Activated T-helper 2 cell treated with anti-CD3 and anti-CD28 coated beads, Interferon-gamma antibody, Interleukin-2, Interleukin-4, amounts not matched to agents 10 μg/mL and 5 μg/mL and 100 μg/mL, durations not matched to agents 14 hours and 24 hours and 36 hours (primary cell): ENCODE data around the gene PDE4D. TPM values are rescaled to one million over a fixed set of nuclear protein-coding genes. Genes with fewer than 3 reads are reported as not detected.

Source experiments
- DNase-seq: peaks from one replicate; pipeline ENCODE4 v3.0.0; 2021; ENCODE audit warnings: low spot score
- H3K27ac Mint-ChIP-seq: one replicate; pipeline ENCODE4 v1.8.0; 2021; ENCODE audit warnings: mixed read lengths
- H3K27me3 Mint-ChIP-seq: one replicate; pipeline ENCODE4 v1.8.0; 2021; ENCODE audit warnings: low read depth, mixed read lengths
- H3K36me3 Mint-ChIP-seq: one replicate; pipeline ENCODE4 v1.8.0; 2021; ENCODE audit warnings: low read depth, mixed read lengths
- H3K4me1 Mint-ChIP-seq: one replicate; pipeline ENCODE4 v1.8.0; 2021; ENCODE audit warnings: low read depth, mixed read lengths
- H3K4me3 Mint-ChIP-seq: one replicate; pipeline ENCODE4 v1.8.0; 2021; ENCODE audit warnings: low read depth, mild to moderate bottlenecking, moderate library complexity, mixed read lengths
- H3K9me3 Mint-ChIP-seq: one replicate; pipeline ENCODE4 v1.8.0; 2021; ENCODE audit warnings: mixed read lengths
- intact Hi-C: fragments of 100-400 bp; cut with micrococcal nuclease; formaldehyde crosslinking; loops from one replicate; pipeline ENCODE4 v1.15.1; 2023
- total RNA-seq: library from RNA; stranded (reverse); gene quantifications from 2 replicates; pipeline ENCODE4 v1.2.3, GENCODE V29; 2022

Gene PDE4D
- total RNA-seq, 1 donor from 2014 or later, result 102 TPM

DNA sequence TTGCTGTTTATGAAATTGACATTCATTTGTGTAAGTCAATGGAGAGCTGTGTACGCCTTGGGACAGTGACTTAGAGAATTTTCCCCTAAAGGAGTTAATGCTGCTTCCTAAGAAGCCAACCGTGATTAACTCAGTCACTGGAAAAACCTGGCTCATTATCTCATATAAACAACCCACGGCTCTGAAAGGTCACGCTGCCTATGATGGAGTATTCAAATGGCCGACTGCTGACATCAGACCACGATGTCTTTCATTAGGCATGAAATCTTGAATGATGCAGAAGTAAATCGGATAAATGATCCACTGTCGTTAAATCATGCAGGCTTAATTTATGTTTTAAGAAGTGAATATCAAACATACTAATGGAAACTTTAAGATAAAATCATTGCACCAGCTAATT lies 706.9 kb downstream of the PDE4D start:
- Mint-ChIP-seq H3K27ac (no peak overlapping the region), H3K36me3 (no peaks in the 10 kb centered on the region), H3K27me3 (peaks cover 26% of the 10 kb centered on the region), H3K4me3 (no peak overlapping the region), H3K9me3 (no peaks in the 10 kb centered on the region), H3K4me1 (peaks cover 29% of the 10 kb centered on the region)
- intact Hi-C loops, result loop anchor here (5.0 kb wide), 2 partner anchors 311 to 606 kb away; no protein-coding TSS in a partner anchor
- DNase-seq, result no peak

DNA sequence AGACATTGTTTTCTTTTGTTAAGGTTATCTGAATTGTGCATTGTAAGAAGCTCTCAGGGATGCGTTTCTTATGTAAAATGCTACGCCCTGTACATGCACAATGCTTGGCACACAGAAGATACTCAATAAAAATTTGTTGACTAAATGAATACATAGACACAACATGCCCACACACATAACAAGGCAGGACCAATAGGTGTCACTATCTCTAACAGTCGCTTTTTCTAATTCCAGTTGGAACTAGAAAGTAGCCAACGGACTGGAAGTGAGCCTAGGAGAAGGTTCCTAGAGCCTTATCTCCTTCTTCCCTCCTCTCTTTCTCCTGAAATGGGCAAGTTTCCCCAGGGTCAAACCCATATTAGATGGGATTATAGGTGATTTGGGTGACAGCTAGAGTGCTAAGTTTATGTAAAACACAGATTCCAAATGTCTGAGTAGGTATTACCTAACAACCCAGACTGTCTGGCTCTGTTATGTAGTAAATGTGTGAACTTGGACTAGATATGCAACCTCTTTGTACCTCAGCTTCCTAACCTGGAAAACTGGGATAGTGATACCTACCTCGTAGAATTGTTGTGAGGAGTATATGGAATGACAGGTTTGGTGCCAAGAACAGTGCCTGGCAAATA lies 707.7 kb downstream of the PDE4D start:
- intact Hi-C loops, result loop anchor here (5.0 kb wide), 2 partner anchors 311 to 606 kb away; no protein-coding TSS in a partner anchor
- no peaks in the 10 kb centered on the region for H3K9me3 Mint-ChIP-seq
- H3K27ac Mint-ChIP-seq, result no peak overlapping the region
- H3K4me1 Mint-ChIP-seq, result peaks cover 29% of the 10 kb centered on the region
- peaks cover 26% of the 10 kb centered on the region for H3K27me3 Mint-ChIP-seq
- no peak for DNase-seq
- H3K4me3 Mint-ChIP-seq, result no peak overlapping the region
- no peaks in the 10 kb centered on the region for H3K36me3 Mint-ChIP-seq

DNA sequence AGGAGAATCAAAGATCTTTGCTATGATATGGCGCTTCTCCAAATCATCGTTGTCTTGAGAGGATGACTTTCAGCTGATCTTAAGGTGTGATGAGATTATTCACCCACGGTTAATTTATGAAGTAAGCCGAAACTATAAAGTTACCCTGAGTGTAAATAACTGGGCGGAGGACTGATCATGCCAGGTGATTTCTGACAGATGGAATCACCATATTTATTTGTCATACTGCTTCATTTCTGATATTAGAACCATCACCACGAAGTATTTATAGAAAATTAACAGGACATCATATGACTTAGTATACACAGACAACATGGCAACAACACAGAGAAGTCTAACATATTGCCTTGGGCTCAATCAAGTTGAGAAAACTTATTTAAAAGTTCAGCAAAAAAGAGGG lies 708.8 kb downstream of the PDE4D start:
- intact Hi-C loops, result loop anchor here (5.0 kb wide), 2 partner anchors 313 to 608 kb away; no protein-coding TSS in a partner anchor
- Mint-ChIP-seq H3K36me3 (peaks cover 3% of the 10 kb centered on the region), H3K27ac (no peak overlapping the region), H3K27me3 (peaks cover 28% of the 10 kb centered on the region), H3K4me3 (no peak overlapping the region), H3K9me3 (no peaks in the 10 kb centered on the region), H3K4me1 (peaks cover 29% of the 10 kb centered on the region)
- DNase-seq, result no peak

DNA sequence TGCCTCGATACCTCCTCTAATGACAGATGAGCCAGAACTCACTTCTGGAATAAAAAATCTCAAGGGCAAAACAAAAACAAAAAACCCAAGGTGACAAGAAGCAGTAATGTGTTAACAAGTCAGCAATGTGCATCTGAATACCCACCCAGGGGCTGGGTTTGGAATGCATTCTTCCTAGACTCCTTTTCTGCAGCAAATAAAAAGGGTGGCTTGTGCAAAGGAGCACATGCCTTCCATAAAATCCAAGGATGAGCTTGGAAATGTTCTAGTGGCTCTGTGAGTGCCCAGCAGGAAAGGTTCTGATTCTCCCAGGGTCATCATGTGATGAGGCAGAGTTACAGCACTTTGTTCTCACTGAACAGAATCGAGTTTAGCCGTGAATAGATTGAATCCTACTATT lies 710.8 kb downstream of the PDE4D start:
- Mint-ChIP-seq H3K27me3 (peaks cover 24% of the 10 kb centered on the region), H3K27ac (no peak overlapping the region), H3K9me3 (no peaks in the 10 kb centered on the region), H3K4me1 (peaks cover 29% of the 10 kb centered on the region), H3K36me3 (peaks cover 3% of the 10 kb centered on the region), H3K4me3 (no peak overlapping the region)
- intact Hi-C loops, result no loop called here
- DNase-seq, result no peak

DNA sequence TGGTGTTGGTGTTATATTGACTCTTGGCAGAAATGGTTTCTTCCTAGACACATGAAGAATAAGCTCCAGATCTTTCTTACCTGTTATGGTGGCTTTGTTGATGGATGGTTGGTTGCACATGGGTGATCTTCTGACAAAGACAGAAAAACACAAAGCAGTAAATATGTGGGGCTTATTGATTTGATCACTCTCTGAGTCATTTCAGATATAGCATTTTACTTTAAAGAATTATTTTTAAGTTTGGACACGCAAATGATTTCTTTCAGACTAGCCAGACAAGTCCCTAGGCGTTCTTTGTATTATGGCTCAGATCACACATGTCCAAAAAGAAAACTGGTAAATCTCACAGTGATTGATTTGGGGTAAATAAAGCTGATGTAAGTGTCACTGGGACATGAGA lies 713.0 kb downstream of the PDE4D start:
- Mint-ChIP-seq H3K27ac (no peak overlapping the region), H3K4me3 (no peak overlapping the region), H3K9me3 (no peaks in the 10 kb centered on the region), H3K36me3 (peaks cover 3% of the 10 kb centered on the region), H3K4me1 (peaks cover 24% of the 10 kb centered on the region), H3K27me3 (peaks cover 22% of the 10 kb centered on the region)
- intact Hi-C loops, result no loop called here
- no peak for DNase-seq

DNA sequence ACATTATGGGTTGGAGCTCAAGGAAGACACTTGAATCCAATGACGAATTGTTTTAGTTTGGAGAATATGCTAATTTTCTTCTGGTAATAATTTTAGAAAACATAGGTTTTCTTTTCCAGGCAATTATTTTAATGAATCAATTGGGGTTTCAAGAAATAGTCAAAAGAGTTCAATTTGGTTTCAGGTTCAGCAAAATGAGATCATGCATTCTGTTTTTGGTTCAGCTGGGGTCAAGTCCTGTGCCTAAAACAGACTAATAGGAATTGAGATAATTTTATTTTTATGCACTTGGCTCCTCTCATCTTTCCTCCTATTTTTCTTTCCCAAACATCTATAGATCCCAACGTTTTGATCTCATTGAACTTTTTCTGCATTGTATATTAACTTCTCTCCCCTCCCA lies 713.8 kb downstream of the PDE4D start:
- peaks cover 3% of the 10 kb centered on the region for H3K36me3 Mint-ChIP-seq
- no peak for DNase-seq
- peaks cover 22% of the 10 kb centered on the region for H3K4me1 Mint-ChIP-seq
- H3K27ac Mint-ChIP-seq, result no peak overlapping the region
- no peak overlapping the region for H3K4me3 Mint-ChIP-seq
- intact Hi-C loops, result no loop called here
- peaks cover 18% of the 10 kb centered on the region for H3K27me3 Mint-ChIP-seq
- H3K9me3 Mint-ChIP-seq, result no peaks in the 10 kb centered on the region

DNA sequence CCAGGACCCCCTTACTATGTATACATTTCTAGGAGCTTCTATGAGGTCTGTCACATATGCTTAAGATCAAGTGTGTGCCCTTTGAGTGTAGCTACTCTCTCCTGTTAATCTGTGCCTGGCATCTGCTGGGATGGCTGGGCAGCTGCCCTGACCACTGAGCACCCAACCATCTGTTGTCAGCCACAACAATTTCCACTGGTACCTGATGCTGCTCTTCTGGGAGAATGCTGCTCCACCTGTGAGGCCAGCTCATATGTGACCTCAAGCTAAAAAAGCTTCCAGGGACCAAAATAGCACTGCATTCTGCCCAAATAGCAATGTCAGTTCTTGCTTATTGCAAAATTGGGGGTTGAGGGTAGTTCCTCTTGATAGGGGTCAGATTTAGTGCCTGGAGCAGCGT lies 715.0 kb downstream of the PDE4D start:
- peaks cover 34% of the 10 kb centered on the region for H3K4me1 Mint-ChIP-seq
- intact Hi-C loops, result no loop called here
- peaks cover 12% of the 10 kb centered on the region for H3K27me3 Mint-ChIP-seq
- no peaks in the 10 kb centered on the region for H3K9me3 Mint-ChIP-seq
- no peak overlapping the region for H3K4me3 Mint-ChIP-seq
- H3K27ac Mint-ChIP-seq, result peak overlapping the region; percentile 67
- H3K36me3 Mint-ChIP-seq, result peaks cover 3% of the 10 kb centered on the region
- no peak for DNase-seq

DNA sequence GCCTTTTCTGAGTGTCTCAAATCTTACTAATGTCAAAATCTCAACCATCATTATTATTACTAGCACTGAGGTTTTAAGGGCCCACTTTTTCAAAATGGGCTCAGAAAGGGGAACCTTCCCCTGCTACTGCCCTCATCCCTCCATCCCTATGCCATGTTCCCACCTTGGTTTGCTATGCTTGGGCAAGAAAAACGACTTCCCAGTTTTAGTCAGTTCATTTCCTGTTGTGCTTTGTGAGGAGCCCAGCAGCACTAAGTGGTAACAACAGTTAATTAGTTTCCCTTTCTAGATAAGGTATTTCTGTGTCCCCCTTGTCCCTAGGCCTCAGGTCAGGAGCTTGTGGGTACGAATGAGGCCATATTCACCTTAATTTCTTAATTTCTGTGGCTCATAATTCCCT lies 715.5 kb downstream of the PDE4D start:
- Mint-ChIP-seq H3K9me3 (no peaks in the 10 kb centered on the region), H3K4me3 (no peak overlapping the region), H3K4me1 (peaks cover 34% of the 10 kb centered on the region), H3K36me3 (peaks cover 3% of the 10 kb centered on the region), H3K27me3 (peaks cover 10% of the 10 kb centered on the region), H3K27ac (peak overlapping the region; percentile 67)
- no peak for DNase-seq
- intact Hi-C loops, result no loop called here

DNA sequence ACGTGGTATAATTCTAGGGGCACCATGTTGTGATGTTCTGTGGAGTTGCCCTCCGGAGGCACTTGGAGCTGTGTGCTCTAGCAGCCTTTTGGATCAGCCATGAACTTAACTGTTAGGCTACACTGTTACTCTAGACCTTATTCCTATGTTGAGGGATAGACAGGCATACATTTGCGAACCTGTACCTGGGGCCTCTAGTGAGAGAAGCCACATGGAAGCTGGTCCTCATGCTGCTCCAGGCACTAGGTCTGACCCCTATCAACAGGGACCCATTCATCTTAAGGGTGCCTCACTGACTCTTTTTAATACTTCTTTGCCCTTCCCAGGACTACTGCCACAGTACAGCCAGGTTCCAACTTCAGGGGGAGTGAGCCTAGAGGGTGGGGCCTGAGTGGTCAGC lies 715.9 kb downstream of the PDE4D start:
- Mint-ChIP-seq H3K36me3 (peaks cover 3% of the 10 kb centered on the region), H3K9me3 (no peaks in the 10 kb centered on the region), H3K4me3 (no peak overlapping the region), H3K27ac (peak overlapping the region; percentile 43), H3K4me1 (peaks cover 34% of the 10 kb centered on the region), H3K27me3 (peaks cover 6% of the 10 kb centered on the region)
- intact Hi-C loops, result no loop called here
- DNase-seq, result no peak

DNA sequence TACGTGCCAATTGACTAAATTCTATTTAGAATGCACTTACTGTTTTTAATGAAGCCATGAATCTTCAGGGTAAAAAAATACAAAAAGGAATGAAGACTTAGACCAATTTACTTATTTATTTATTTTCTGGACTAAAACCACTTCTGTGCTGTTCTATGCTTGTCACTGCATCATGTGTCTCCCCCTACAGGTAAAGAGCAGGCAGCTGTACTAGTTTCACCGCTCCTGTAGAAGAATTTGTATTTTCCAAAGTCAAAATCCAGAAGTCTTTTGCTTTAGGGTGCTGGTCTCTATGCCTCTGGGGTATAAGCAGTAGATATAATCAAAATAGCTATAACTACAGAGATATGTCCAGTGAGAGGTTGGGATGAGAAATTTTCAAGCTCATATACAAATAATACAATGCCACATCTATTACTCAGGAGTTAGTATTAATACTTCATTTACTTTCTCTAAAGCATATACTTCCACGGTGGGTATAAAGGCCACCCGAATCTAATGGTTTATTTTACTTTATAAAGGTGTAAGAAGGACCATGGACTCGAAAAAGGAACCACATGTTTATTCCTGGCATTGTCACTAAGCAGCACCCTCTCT lies 719.2 kb downstream of the PDE4D start:
- Mint-ChIP-seq H3K36me3 (peaks cover 5% of the 10 kb centered on the region), H3K9me3 (peaks cover 5% of the 10 kb centered on the region), H3K4me1 (peaks cover 43% of the 10 kb centered on the region), H3K4me3 (no peak overlapping the region), H3K27me3 (no peaks in the 10 kb centered on the region), H3K27ac (no peak overlapping the region)
- intact Hi-C loops, result loop anchor here (1.0 to 2.0 kb wide), 6 partner anchors 14 to 288 kb away; no protein-coding TSS in a partner anchor
- DNase-seq, result no peak

DNA sequence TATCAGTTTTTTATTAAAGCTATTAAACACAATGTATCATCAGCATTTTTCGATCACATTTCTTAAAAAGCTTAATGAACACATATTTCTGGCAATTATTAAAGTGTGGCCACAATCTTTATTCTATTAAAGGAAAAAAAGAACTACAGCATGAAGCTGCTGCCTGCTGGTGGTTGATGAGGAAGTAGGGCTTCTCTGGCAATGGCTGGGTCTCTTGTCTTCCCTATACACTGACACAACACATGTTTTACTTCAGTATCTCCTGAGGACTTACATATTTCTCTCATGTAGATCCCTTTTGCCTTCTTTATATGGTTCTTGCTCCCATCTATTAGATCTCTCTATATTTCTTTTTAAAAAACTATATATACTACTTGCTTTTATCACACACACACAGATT lies 719.9 kb downstream of the PDE4D start:
- H3K4me1 Mint-ChIP-seq, result peaks cover 44% of the 10 kb centered on the region
- no peak for DNase-seq
- H3K36me3 Mint-ChIP-seq, result peaks cover 5% of the 10 kb centered on the region
- H3K27ac Mint-ChIP-seq, result no peak overlapping the region
- intact Hi-C loops, result no loop called here
- no peak overlapping the region for H3K4me3 Mint-ChIP-seq
- H3K27me3 Mint-ChIP-seq, result no peaks in the 10 kb centered on the region
- peaks cover 5% of the 10 kb centered on the region for H3K9me3 Mint-ChIP-seq

DNA sequence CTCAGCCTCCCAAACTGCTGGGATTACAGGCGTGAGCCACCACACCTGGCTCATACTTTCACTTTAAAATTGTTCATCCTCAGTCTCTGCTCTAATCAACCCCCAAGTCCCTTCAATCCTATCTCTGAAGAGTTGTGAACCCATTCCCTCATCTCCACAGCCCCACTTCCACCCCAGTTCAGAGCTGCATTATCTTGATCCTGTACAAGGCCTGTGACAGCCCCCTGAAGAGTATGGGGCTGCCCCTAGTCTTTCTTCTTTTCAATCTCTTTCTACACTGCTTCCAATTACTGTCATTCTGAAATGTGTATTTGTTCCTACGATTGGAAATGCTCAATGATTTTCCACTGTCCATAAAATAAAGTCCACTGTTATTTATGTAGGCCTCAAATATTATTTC lies 722.4 kb downstream of the PDE4D start:
- H3K27me3 Mint-ChIP-seq, result no peaks in the 10 kb centered on the region
- intact Hi-C loops, result no loop called here
- no peak overlapping the region for H3K4me3 Mint-ChIP-seq
- peaks cover 5% of the 10 kb centered on the region for H3K36me3 Mint-ChIP-seq
- H3K4me1 Mint-ChIP-seq, result peaks cover 39% of the 10 kb centered on the region
- peaks cover 5% of the 10 kb centered on the region for H3K9me3 Mint-ChIP-seq
- H3K27ac Mint-ChIP-seq, result no peak overlapping the region
- no peak for DNase-seq

DNA sequence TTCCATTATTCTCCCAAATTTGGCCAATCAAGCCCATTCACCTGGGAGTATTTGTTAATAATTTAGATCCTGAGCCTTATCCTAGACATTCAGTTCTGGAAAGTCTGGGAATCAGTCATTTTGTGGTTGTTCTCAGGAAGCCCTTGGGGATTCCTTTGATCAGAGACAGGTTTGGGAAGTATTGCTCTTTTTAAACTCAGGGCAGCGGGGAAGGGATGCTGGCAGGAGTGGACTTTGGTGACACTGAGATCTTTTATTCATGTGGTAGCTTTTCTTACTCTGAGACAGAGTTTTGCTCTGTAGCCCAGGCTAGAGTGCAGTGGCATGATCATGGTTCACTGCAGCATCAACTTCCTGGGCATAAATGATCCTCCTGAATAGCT lies 723.8 kb downstream of the PDE4D start:
- peaks cover 5% of the 10 kb centered on the region for H3K9me3 Mint-ChIP-seq
- no peak for DNase-seq

More for the DNA sequence above, 723.8 kb downstream of the PDE4D start:
- Mint-ChIP-seq H3K27me3 (no peaks in the 10 kb centered on the region), H3K36me3 (peaks cover 5% of the 10 kb centered on the region), H3K4me3 (no peak overlapping the region), H3K27ac (no peak overlapping the region), H3K4me1 (peaks cover 44% of the 10 kb centered on the region)
- intact Hi-C loops, result no loop called here
